ENCODE data around the gene CARD9.
"Not testable (repeated sequence)": the region's sequence is repeated elsewhere in the genome, so short reads cannot be mapped to it uniquely, and the experiment has no call there.

The CARD9 gene, protein sequence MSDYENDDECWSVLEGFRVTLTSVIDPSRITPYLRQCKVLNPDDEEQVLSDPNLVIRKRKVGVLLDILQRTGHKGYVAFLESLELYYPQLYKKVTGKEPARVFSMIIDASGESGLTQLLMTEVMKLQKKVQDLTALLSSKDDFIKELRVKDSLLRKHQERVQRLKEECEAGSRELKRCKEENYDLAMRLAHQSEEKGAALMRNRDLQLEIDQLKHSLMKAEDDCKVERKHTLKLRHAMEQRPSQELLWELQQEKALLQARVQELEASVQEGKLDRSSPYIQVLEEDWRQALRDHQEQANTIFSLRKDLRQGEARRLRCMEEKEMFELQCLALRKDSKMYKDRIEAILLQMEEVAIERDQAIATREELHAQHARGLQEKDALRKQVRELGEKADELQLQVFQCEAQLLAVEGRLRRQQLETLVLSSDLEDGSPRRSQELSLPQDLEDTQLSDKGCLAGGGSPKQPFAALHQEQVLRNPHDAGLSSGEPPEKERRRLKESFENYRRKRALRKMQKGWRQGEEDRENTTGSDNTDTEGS

GRCh38 chr9:136373300-136374182, at the start of gene CARD9:
CARD9 (minus strand) TSS chr9:136373669; CDS start chr9:136372078, 1,591 bp downstream.
- no peak for DNase-seq (ENCODE audit: low spot score)

DNA sequence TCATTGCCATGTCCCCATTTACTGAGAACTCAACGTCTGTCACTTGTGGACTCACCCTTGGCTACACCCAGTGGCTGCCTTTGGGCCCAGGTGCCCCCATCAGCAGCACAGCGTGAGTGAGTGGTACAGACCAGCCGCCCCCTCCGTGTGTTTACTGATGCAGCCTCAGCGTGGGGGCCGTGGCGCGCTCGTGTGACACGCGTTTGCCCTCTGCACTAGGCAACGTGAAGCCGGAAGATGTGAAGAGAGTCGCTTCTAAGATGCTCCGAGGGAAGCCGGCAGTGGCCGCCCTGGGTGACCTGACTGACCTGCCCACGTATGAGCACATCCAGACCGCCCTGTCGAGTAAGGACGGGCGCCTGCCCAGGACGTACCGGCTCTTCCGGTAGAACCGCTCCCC, 49.4 kb upstream of the CARD9 start:
- no peak for DNase-seq (ENCODE audit: low spot score)

DNA sequence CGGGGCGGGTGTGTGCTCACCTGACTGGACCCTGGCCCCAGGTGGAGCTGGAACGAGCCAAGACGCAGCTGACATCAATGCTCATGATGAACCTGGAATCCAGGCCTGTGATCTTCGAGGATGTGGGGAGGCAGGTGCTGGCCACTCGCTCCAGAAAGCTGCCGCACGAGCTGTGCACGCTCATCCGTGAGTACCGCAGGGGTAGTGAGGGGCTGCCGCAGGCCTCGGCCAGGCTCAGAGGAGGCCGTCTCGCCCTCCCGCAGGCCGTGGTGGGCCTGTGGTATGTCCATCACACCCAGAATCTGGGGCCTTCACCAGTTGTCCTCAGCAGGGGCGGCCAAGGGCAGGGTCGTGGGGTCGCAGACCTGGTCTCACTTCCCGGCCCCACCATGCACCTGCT, 48.3 kb upstream of the CARD9 start:
- DNase-seq (ENCODE audit: low spot score), result no peak

DNA sequence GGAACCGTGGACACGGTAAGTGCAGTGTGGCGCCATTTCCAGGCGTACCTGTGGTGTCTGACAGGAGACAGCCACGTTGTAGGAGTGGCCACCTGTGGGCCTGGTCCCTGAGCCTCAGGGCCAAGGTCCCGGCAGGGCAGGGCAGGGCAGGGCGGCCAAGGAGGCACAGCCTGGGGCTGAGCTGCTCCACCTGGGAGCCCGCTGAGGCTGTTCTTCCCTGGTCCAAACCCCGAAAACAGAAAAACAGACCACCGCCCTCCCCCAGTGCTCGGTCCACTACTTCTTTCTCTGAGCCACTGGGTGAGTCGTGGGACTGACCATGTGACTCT, 45.6 kb upstream of the CARD9 start:
- DNase-seq (ENCODE audit: low spot score), result no peak

DNA sequence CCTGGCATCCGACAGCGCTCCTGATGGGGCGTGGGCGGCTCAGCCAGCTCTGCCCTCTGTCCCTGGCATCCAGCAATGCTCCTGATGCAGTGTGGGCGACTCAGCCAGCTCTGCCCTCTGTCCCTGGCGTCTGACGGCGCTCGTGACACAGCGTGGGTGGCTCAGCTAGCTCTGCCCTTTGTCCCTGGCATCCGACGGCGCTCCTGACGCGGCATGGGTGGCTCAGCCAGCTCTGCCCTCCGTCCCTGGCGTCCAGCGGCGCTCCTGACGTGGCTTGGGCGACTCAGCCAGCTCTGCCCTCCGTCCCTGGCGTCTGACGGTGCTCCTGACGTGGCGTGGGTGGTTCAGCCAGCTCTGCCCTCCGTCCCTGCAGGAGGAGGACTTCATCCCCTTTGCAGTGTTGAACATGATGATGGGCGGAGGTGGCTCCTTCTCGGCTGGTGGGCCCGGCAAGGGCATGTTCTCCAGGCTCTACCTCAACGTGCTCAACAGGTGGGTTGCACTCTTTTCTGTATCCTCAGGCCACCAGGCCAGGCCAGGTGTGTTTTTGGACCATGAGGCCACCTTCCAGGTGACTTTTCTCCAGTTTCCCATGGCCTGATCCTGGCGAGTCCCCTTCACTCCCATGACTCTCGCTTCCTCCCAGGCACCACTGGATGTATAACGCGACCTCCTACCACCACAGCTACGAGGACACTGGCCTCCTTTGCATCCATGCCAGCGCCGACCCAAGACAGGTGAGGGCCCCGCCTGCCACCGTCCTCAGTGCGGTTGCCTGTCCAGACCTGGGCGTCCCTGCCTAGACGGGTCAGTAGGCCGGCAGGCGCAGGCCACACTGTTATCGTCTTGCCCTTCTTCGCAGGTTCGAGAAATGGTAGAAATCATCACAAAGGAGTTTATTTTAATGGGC, 45.0 kb upstream of the CARD9 start:
- DNase-seq (ENCODE audit: low spot score), result no peak

DNA sequence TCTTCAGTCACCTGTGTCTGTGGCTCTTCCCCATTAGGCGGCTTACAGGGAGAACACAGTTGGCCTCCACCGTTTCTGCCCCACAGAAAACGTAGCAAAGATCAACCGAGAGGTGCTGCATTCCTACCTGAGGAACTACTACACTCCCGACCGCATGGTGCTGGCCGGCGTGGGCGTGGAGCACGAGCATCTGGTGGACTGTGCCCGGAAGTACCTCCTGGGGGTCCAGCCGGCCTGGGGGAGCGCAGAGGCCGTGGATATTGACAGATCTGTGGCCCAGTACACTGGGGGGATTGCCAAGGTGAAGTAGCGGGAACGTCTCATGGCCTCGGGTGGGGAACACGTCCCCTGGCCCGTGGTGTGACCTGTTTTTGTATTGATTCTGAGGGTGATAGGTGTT, 43.4 kb upstream of the CARD9 start:
- no peak for DNase-seq (ENCODE audit: low spot score)

- no peak for DNase-seq (ENCODE audit: low spot score)
These were observed 43.0 kb upstream of the CARD9 start for GRCh38 chr9:136416427-136416826.

DNA sequence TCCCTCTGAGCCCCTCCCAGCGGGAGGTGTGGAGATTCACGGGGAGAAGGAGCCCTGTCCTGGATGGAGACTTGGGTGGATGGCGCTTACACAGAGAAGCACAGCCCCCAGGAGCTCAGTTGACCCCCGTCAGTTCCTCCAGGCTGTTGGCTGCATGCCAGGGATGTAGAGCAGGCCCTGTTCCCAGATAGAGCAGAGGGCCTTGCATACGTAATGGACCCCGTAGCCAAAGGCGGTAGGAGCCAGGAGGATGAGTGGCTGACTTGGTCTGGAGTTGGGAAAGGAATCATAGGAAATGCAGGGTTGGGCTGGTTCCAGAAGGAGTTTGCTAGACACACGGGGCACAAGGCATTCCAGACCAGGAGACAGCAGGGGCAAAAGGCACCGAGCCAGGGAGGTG, 39.5 kb upstream of the CARD9 start:
- DNase-seq (ENCODE audit: low spot score), result no peak

- DNase-seq (ENCODE audit: low spot score), result no peak
These were observed 37.9 kb upstream of the CARD9 start for GRCh38 chr9:136411378-136411777.

DNA sequence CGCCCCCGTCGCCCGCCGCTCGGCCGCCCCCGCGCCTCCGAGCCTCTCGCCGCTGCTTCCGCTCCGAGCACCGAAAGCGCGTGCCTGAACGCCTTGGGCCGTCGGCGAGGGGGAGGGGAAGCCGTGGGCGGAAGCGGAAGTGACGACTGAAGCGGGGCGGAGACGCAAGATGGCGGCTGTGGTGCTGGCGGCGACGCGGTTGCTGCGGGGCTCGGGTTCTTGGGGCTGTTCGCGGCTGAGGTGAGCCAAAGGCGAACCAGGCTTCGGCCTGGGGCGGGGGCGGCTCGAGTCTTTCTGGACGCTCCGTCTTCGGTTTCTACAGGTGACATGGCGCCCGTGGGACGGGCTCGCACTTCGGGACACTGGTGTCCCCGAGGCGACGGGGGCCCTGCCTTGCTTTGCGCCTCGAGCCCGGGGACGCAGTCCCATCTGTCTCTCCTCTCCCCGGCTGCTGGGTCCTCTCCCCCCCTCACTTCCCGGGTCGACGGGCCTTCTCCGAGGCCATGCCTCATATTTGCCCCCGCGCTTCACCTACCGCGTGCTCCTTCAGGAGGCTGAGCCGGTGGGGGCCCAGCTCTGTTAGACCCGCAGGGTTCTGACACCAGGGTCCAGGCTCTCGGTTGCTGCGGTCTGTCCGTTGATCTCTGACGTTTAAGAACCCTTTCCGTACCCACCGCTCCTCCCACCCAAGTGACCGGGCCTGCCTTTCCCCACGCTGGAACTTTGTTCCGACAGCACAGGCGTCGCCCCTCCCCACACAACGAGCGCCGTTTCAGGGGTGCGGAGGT, 37.2 kb upstream of the CARD9 start, which contains the start of the genes ENTR1 and PMPCA:
Gene ENTR1 (minus strand): TSS at position 115 of the 788 bp plus-strand sequence. CDS start 217 bp downstream, outside the sequence.
Gene PMPCA (plus strand): TSS at position 159 of the 788 bp plus-strand sequence. CDS start 11 bp downstream, at position 170.
- peak; percentile 96 for DNase-seq (ENCODE audit: low spot score)

GRCh38 chr9:136409557-136410455, 36.3 kb upstream of the CARD9 start:
- peak; percentile 54 for DNase-seq (ENCODE audit: low spot score)

- DNase-seq (ENCODE audit: low spot score), result no peak
These were observed 34.4 kb upstream of the CARD9 start for GRCh38 chr9:136407911-136408310.

DNA sequence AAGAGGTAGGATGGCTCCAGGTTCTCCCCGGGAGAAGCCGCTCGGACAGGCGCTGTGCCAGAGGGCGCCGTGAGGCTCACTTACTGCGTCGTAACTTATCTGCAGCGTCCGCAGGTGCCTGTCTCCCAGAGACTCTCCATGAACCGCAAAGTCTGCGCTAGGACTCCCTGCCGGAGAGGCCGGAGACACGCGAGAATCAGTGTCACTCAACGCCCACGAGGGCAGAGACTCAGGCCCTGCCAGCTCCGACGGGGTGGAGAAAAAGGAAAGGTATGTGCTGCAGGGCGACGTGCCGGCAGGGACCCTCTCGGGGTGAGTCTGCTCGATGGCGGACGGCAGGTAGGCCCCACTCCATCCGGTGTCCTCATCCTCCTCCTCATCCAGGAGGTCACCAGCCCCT, 33.6 kb upstream of the CARD9 start:
- not testable (repeated sequence) for DNase-seq (ENCODE audit: low spot score)

DNA sequence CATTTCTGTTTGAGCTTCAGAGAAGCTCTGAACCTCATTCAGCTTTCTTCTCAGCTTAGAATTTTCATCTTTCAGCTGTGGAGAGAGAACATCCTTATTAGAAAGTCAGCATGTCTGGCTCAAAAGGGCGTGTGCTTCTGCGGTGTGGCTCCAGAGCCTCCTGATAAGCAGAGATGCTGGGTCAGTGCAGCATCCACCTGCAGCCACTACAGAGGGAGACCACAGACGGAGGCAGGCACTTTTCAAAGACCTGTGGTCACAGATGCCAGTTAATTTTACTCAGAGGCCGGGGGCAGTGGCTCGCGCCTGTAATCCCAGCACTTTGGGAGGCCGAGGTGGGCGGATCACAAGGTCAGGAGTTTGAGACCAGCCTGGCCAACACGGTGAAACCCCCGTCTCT, 32.4 kb upstream of the CARD9 start:
- DNase-seq (ENCODE audit: low spot score), result not testable (repeated sequence)

DNA sequence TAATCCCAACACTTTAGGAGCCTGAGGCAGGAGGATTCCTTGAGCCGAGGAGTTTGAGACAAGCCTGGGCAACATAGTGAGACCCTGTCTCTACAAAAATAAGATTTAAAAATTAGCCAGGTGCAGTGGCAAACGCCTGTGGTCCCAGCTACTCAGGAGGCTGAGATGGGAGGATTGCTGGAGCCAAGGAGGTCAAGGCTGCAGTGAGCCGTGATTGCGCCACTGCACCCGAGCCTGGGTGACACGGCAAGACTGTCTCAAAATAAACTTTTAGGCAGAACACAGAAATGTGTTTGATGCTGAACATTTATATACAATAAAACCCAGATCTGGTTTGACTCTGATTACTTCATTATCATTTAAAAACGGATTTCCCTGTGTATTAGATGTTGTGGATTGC, 32.0 kb upstream of the CARD9 start:
- DNase-seq (ENCODE audit: low spot score), result no peak

GRCh38 chr9:136404801-136405136, 31.3 kb upstream of the CARD9 start:
- no peak for DNase-seq (ENCODE audit: low spot score)

DNA sequence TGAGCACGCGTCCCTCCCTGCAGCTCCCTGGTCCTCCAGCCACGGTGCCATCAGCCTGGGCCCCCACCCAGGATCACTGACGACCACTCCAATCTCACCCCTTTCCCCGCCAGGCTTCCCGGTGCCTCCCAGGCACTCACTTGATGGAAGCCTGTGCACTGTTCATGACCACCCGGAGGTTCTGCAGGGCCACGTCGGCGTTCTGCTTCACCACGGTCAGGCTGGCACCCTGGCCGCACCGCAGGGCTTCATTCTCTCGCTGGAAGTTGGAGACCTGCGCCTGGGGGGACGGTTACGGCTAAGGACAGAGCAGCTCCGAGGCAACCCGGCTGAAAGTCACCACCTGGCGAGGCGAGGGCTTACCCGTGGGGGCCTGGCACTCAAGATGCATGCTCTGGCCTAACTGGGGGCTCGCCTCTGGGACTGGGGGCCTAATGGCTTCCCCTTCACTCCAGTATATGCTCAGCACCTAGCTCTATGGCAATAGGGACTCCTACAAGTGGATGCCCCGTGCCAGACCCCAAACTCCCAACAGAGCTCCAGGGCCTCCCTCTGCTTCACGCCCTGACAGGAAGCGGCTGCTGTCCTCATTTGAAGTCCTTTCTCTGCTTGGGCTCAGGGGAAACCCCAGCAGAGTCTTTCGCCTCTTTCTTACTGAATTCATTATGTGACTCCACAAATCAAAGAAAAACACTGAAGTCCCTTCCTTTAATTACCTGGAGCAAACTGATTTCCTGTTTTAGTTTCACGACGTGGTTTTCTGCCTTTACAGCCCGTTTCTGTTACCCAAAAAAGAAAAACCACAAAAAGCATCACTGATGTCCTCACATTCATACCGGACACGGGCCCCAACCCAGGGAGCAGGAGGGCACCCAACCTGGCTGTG, 30.7 kb upstream of the CARD9 start:
- no peak for DNase-seq (ENCODE audit: low spot score)

DNA sequence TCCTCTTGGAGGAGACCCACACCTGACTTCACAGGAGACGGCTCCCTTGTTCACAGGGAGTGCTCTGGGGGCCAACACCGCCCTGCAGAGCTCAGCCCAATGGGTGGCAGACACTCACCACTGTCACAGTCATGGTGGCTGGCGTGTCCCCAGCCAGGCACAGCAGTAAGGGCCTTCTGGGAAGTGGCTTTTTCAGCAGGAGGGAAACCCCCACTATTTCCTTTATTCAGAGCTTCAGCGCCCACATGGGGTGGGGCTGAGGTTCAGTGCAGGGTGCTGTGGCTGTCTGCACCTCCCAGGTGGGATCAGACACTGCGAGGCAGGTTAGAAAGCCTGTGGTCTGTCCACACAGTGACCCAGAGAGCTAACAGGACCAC, 30.1 kb upstream of the CARD9 start:
- DNase-seq (ENCODE audit: low spot score), result peak; percentile 32

- no peak for DNase-seq (ENCODE audit: low spot score)
These were observed 28.6 kb upstream of the CARD9 start for GRCh38 chr9:136402067-136402466.

All from germinal center (tissue), 1 donor.